Dermis blood vessel endothelial cell (primary cell): Measurements from ENCODE around the gene UBAC2. TPM values are rescaled to one million over a fixed set of nuclear protein-coding genes. Genes with fewer than 3 reads are reported as not detected.
"Not testable (repeated sequence)": the region's sequence is repeated elsewhere in the genome, so short reads cannot be mapped to it uniquely, and the experiment has no call there.

ENCODE experiments used
- DNase-seq: peaks from one replicate; pipeline ENCODE4 v3.0.0; 2010
- total RNA-seq: library from RNA; depleted of rRNA; stranded (reverse); fragments of >200 nt; gene quantifications from 2 replicates; pipeline ENCODE4 v1.2.3, GENCODE V29; 2014

Gene UBAC2
- total RNA-seq, 1 donor from 2014 or later: 48.8 TPM

- DNase-seq: no peak
Measured at GRCh38 chr13:99399623-99399974, 198.9 kb downstream of the UBAC2 start.

GRCh38 chr13:99403458-99403971 is 202.9 kb downstream of the UBAC2 start:
- DNase-seq: no peak

GRCh38 chr13:99404005-99404755 is 203.5 kb downstream of the UBAC2 start:
- DNase-seq: no peak

- DNase-seq: no peak
Measured at GRCh38 chr13:99405966-99406365, 205.3 kb downstream of the UBAC2 start.

GRCh38 chr13:99406799-99407201 is 206.1 kb downstream of the UBAC2 start:
- DNase-seq: no peak

- DNase-seq: no peak
Measured at GRCh38 chr13:99407906-99408702, 207.4 kb downstream of the UBAC2 start.

- DNase-seq: no peak
Measured at GRCh38 chr13:99408703-99409000, 208.0 kb downstream of the UBAC2 start.

GRCh38 chr13:99409461-99410083 is 208.9 kb downstream of the UBAC2 start:
- DNase-seq: not testable (repeated sequence)

GRCh38 chr13:99410646-99411475 is 210.2 kb downstream of the UBAC2 start:
- DNase-seq: not testable (repeated sequence)

GRCh38 chr13:99412856-99413255 is 212.2 kb downstream of the UBAC2 start:
- DNase-seq: no peak

GRCh38 chr13:99414048-99414995 is 213.7 kb downstream of the UBAC2 start:
- DNase-seq: no peak

- no peak for DNase-seq
Measured at GRCh38 chr13:99415014-99415650, 214.5 kb downstream of the UBAC2 start.

- no peak for DNase-seq
Measured at GRCh38 chr13:99415851-99416331, 215.2 kb downstream of the UBAC2 start.

- DNase-seq: no peak
Measured at GRCh38 chr13:99416411-99417121, 215.9 kb downstream of the UBAC2 start.

- no peak for DNase-seq
Measured at GRCh38 chr13:99417201-99418102, 216.8 kb downstream of the UBAC2 start.

- no peak for DNase-seq
Measured at GRCh38 chr13:99418103-99418842, 217.6 kb downstream of the UBAC2 start.

- DNase-seq: no peak
Measured at GRCh38 chr13:99418843-99419140, 218.1 kb downstream of the UBAC2 start.

GRCh38 chr13:99419591-99420243 is 219.1 kb downstream of the UBAC2 start:
- DNase-seq: no peak
